H9 (cell line): Measurements from ENCODE around the gene R3HCC1L. TPM values are rescaled to one million over a fixed set of nuclear protein-coding genes. Genes with fewer than 3 reads are reported as not detected.

Experiments used
- DNase-seq: peaks from one replicate; pipeline ENCODE4 v3.0.0-alpha.2; 2017
- H2AFZ ChIP-seq: one replicate; pipeline ENCODE4 v1.6.1; 2013; ENCODE audit warnings: mild to moderate bottlenecking, low read length, control low read depth, moderate library complexity
- H2AK5ac ChIP-seq: 2 replicates; pipeline ENCODE4 v1.6.1; 2013; ENCODE audit warnings: low read length, control low read depth, mixed read lengths; ENCODE audit not compliant: insufficient read length
- H2BK120ac ChIP-seq: one replicate; pipeline ENCODE4 v1.6.1; 2013; ENCODE audit warnings: low read depth, mild to moderate bottlenecking, low read length, control low read depth, inconsistent platforms; ENCODE audit not compliant: poor library complexity, severe bottlenecking
- H2BK12ac ChIP-seq: 2 replicates; pipeline ENCODE4 v1.6.1; 2013; ENCODE audit warnings: low read length, control low read depth, mixed read lengths, low read depth; ENCODE audit not compliant: insufficient read length
- H2BK15ac ChIP-seq: 2 replicates; pipeline ENCODE4 v1.6.1; 2013; ENCODE audit warnings: low read depth, low read length, control low read depth
- H2BK20ac ChIP-seq: one replicate; pipeline ENCODE4 v1.6.1; 2013; ENCODE audit warnings: low read depth, mild to moderate bottlenecking, low read length, control low read depth, inconsistent platforms; ENCODE audit not compliant: poor library complexity, severe bottlenecking
- H2BK5ac ChIP-seq: 2 replicates; pipeline ENCODE4 v1.6.1; 2013; ENCODE audit warnings: low read length, control low read depth, mixed read lengths; ENCODE audit not compliant: insufficient read length
- H3K14ac ChIP-seq: 2 replicates; pipeline ENCODE4 v1.6.1; 2013; ENCODE audit warnings: low read length, control low read depth; ENCODE audit not compliant: insufficient read depth
- H3K18ac ChIP-seq: 2 replicates; pipeline ENCODE4 v1.6.1; 2013; ENCODE audit warnings: low read depth, mild to moderate bottlenecking, mixed read lengths, low read length, control low read depth; ENCODE audit not compliant: insufficient read length
- H3K23ac ChIP-seq: 2 replicates; pipeline ENCODE4 v1.6.1; 2013; ENCODE audit warnings: low read length, control low read depth, mixed read lengths, low read depth; ENCODE audit not compliant: insufficient read length
- H3K23me2 ChIP-seq: 2 replicates; pipeline ENCODE4 v1.6.1; 2013; ENCODE audit warnings: low read depth, mild to moderate bottlenecking, mixed read lengths, low read length, control low read depth; ENCODE audit not compliant: insufficient read length, poor library complexity, severe bottlenecking
- H3K27ac ChIP-seq: 2 replicates; pipeline ENCODE4 v1.5.1; 2013; ENCODE audit warnings: low read length, control low read depth, mixed read lengths, low read depth; ENCODE audit not compliant: insufficient read length
- H3K27me3 ChIP-seq: 2 replicates; pipeline ENCODE4 v1.6.1; 2013; ENCODE audit warnings: low read length, control low read depth, inconsistent platforms; ENCODE audit not compliant: insufficient read depth
- H3K4ac ChIP-seq: 2 replicates; pipeline ENCODE4 v1.6.1; 2013; ENCODE audit warnings: low read depth, mild to moderate bottlenecking, control low read depth, inconsistent platforms, low read length, moderate library complexity
- H3K4me1 ChIP-seq: 2 replicates; pipeline ENCODE4 v1.6.1; 2013; ENCODE audit warnings: low read length, control low read depth, inconsistent platforms; ENCODE audit not compliant: insufficient read depth
- H3K4me2 ChIP-seq: 2 replicates; pipeline ENCODE4 v1.6.1; 2013; ENCODE audit warnings: low read length, control low read depth, mixed read lengths; ENCODE audit not compliant: insufficient read length, insufficient read depth
- H3K56ac ChIP-seq: 2 replicates; pipeline ENCODE4 v1.6.1; 2013; ENCODE audit warnings: low read depth, mild to moderate bottlenecking, mixed read lengths, low read length, control low read depth; ENCODE audit not compliant: insufficient read length
- H3K79me1 ChIP-seq: 2 replicates; pipeline ENCODE4 v1.6.1; 2013; ENCODE audit warnings: low read depth, mild to moderate bottlenecking, moderate library complexity, low read length, control low read depth, inconsistent platforms; ENCODE audit not compliant: insufficient read depth, poor library complexity, severe bottlenecking
- H3K79me2 ChIP-seq: 2 replicates; pipeline ENCODE4 v1.6.1; 2013; ENCODE audit warnings: low read length, control low read depth, inconsistent platforms; ENCODE audit not compliant: insufficient read depth
- H3K9ac ChIP-seq: 2 replicates; pipeline ENCODE4 v1.6.1; 2013; ENCODE audit warnings: low read length, control low read depth, mixed read lengths; ENCODE audit not compliant: insufficient read length; ENCODE audit errors: extremely low read depth
- H3K9me3 ChIP-seq: one replicate; pipeline ENCODE4 v1.6.1; 2013; ENCODE audit warnings: low read depth, low read length, inconsistent platforms; ENCODE audit not compliant: control insufficient read depth
- H3T11ph ChIP-seq: one replicate; pipeline ENCODE4 v1.6.1; 2013; ENCODE audit warnings: mild to moderate bottlenecking, low read length, control low read depth, inconsistent platforms
- H4K20me1 ChIP-seq: one replicate; pipeline ENCODE4 v1.6.1; 2013; ENCODE audit not compliant: control insufficient read depth, insufficient read length, insufficient read depth
- H4K5ac ChIP-seq: 2 replicates; pipeline ENCODE4 v1.6.1; 2013; ENCODE audit warnings: low read depth, mild to moderate bottlenecking, mixed read lengths, low read length, control low read depth; ENCODE audit not compliant: insufficient read length
- H4K8ac ChIP-seq: replicated peaks from 2 replicates; pipeline ENCODE4 v1.6.1; 2013; ENCODE audit warnings: low read length, control low read depth, mixed read lengths, low read depth; ENCODE audit not compliant: insufficient read length
- H4K91ac ChIP-seq: 2 replicates; pipeline ENCODE4 v1.6.1; 2013; ENCODE audit warnings: low read depth, mild to moderate bottlenecking, moderate library complexity, mixed read lengths, low read length, control low read depth; ENCODE audit not compliant: insufficient read length
- H3K27ac Mint-ChIP-seq, 3 experiments: 2 replicates in 2 of 3; 3 replicates in 1 of 3; pipeline ENCODE4 v1.8.0; 2020 to 2021; ENCODE audit warnings: mixed read lengths in 3 of 3, mild to moderate bottlenecking in 1 of 3, moderate library complexity in 1 of 3
- H3K27me3 Mint-ChIP-seq: 2 replicates; pipeline ENCODE4 v1.8.0; 2021; ENCODE audit warnings: low read depth, mild to moderate bottlenecking, moderate library complexity, mixed read lengths
- H3K36me3 Mint-ChIP-seq, 3 experiments: 2 replicates in 2 of 3; 3 replicates in 1 of 3; pipeline ENCODE4 v1.8.0; 2020 to 2021; ENCODE audit warnings: low read depth in 3 of 3, mixed read lengths in 3 of 3; ENCODE audit not compliant: insufficient read depth in 1 of 3
- H3K4me1 Mint-ChIP-seq, 2 experiments: 2 replicates each; pipeline ENCODE4 v1.8.0; 2020; ENCODE audit warnings: mixed read lengths in 2 of 2
- H3K4me3 Mint-ChIP-seq, 2 experiments: 2 replicates in 1 of 2; 3 replicates in 1 of 2; pipeline ENCODE4 v1.8.0; 2020 to 2021; ENCODE audit warnings: mild to moderate bottlenecking in 2 of 2, mixed read lengths in 2 of 2, moderate library complexity in 1 of 2
- H3K9me3 Mint-ChIP-seq, 2 experiments: 2 replicates in 1 of 2; 3 replicates in 1 of 2; pipeline ENCODE4 v1.8.0; 2020; ENCODE audit warnings: mild to moderate bottlenecking in 2 of 2, mixed read lengths in 2 of 2, moderate library complexity in 1 of 2
- WGBS: extraction: QIAGEN DNeasy Blood & Tissue Kit; methylation state at CpG from one replicate; pipeline ENCODE4 v1.1.7; 2013; ENCODE audit warnings: missing lambda C conversion rate, low lambda C conversion rate, mixed read lengths; ENCODE audit not compliant: insufficient read length; ENCODE audit errors: extremely low coverage; 5-methylcytosine and 5-hydroxymethylcytosine counted together
- total RNA-seq: library from RNA; stranded (reverse); gene quantifications from 2 replicates; pipeline ENCODE4 v1.2.1, GENCODE V29; 2021
- TF ChIP-seq, protein P1 (sequence below): fragments of 200-600 bp; sonication (generic); conservative IDR thresholded peaks from 3 replicates; pipeline ENCODE4 v1.8.0; 2021; ENCODE audit warnings: antibody characterized with exemption, mild to moderate bottlenecking

R3HCC1L gene
- total RNA-seq, 1 experiment from 2014 or later: 18.5 TPM

GRCh38 chr10:98266647-98267046 lies 132.2 kb downstream of the R3HCC1L start:
- no peaks in the 10 kb centered on the region for H4K20me1 ChIP-seq
- peaks cover 43% of the 10 kb centered on the region for H3K27me3 Mint-ChIP-seq
- H3K4me3 Mint-ChIP-seq: peak overlapping the region; percentile 58 to 69; a peak in 1 of 5 replicates
- no peak overlapping the region for H3K4me2 ChIP-seq
- H2AK5ac ChIP-seq: no peak overlapping the region
- H3K79me1 ChIP-seq: no peaks in the 10 kb centered on the region
- H3K79me2 ChIP-seq: no peaks in the 10 kb centered on the region
- no peaks in the 10 kb centered on the region for H3K36me3 Mint-ChIP-seq
- H2BK5ac ChIP-seq: no peak overlapping the region
- no peak overlapping the region for H3K9ac ChIP-seq
- TF ChIP-seq, protein P1, sequence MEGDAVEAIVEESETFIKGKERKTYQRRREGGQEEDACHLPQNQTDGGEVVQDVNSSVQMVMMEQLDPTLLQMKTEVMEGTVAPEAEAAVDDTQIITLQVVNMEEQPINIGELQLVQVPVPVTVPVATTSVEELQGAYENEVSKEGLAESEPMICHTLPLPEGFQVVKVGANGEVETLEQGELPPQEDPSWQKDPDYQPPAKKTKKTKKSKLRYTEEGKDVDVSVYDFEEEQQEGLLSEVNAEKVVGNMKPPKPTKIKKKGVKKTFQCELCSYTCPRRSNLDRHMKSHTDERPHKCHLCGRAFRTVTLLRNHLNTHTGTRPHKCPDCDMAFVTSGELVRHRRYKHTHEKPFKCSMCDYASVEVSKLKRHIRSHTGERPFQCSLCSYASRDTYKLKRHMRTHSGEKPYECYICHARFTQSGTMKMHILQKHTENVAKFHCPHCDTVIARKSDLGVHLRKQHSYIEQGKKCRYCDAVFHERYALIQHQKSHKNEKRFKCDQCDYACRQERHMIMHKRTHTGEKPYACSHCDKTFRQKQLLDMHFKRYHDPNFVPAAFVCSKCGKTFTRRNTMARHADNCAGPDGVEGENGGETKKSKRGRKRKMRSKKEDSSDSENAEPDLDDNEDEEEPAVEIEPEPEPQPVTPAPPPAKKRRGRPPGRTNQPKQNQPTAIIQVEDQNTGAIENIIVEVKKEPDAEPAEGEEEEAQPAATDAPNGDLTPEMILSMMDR: no peak
- H4K8ac ChIP-seq: no peak overlapping the region
- no peak overlapping the region for H3K56ac ChIP-seq
- H3K23me2 ChIP-seq: no peaks in the 10 kb centered on the region
- no peak overlapping the region for H3K27ac ChIP-seq
- H3K4ac ChIP-seq: no peak overlapping the region
- H3K9me3 ChIP-seq: no peaks in the 10 kb centered on the region
- no peak overlapping the region for H3T11ph ChIP-seq
- DNase-seq: no peak
- H3K14ac ChIP-seq: no peak overlapping the region
- H3K9me3 Mint-ChIP-seq: no peaks in the 10 kb centered on the region
- H3K4me1 ChIP-seq: peaks cover 5% of the 10 kb centered on the region; the same call in 1 of the 2 replicates
- peaks cover 31 to 40% of the 10 kb centered on the region in 2 experiments for H3K4me1 Mint-ChIP-seq
- H2BK120ac ChIP-seq: no peak overlapping the region
- no peak overlapping the region for H3K27ac Mint-ChIP-seq
- no peak overlapping the region for H2BK20ac ChIP-seq
- no peak overlapping the region for H2BK12ac ChIP-seq
- no CpG with 5 or more reads among the region's 5 CpGs for WGBS
- no peak overlapping the region for H3K18ac ChIP-seq
- H4K5ac ChIP-seq: no peak overlapping the region
- no peak overlapping the region for H2AFZ ChIP-seq
- H2BK15ac ChIP-seq: no peak overlapping the region
- H4K91ac ChIP-seq: no peak overlapping the region
- no peak overlapping the region for H3K23ac ChIP-seq
- no peaks in the 10 kb centered on the region for H3K27me3 ChIP-seq
